HL-60 (cell line): ENCODE results near the gene MAGI2.

ENCODE experiments used
- DNase-seq, 2 experiments: peaks; one replicate each; pipeline ENCODE4 v3.0.0-alpha.2; 2010 to 2020; ENCODE audit warnings: low read depth in 1 of 2, low spot score in 1 of 2
- H3K27ac ChIP-seq: fragments of 250-450 bp; sonication (Bioruptor Pico); replicated peaks from 2 replicates; pipeline ENCODE4 v1.5.1; 2020; ENCODE audit warnings: mild to moderate bottlenecking, moderate library complexity
- H3K27me3 ChIP-seq: fragments of 250-450 bp; sonication (Bioruptor Pico); 2 replicates; pipeline ENCODE4 v1.5.1; 2021; ENCODE audit warnings: mild to moderate bottlenecking, moderate library complexity; ENCODE audit not compliant: insufficient read depth, poor library complexity, severe bottlenecking
- H3K4me3 ChIP-seq: replicated peaks from 2 replicates; pipeline ENCODE4 v1.5.1; 2011; ENCODE audit warnings: mild to moderate bottlenecking, control low read depth, low read length; ENCODE audit not compliant: insufficient read depth
- CTCF ChIP-seq: IDR thresholded peaks from one replicate; pipeline ENCODE4 v1.5.1; 2011; ENCODE audit warnings: low read length, control low read depth, inconsistent platforms; ENCODE audit not compliant: insufficient read depth
- GABPA ChIP-seq: IDR thresholded peaks from 2 replicates; pipeline ENCODE4 v1.6.1; 2012; ENCODE audit warnings: low read depth
- POLR2AphosphoS5 ChIP-seq: IDR thresholded peaks from 2 replicates; pipeline ENCODE4 v1.6.1; 2012; ENCODE audit warnings: low read depth
- REST ChIP-seq: IDR thresholded peaks from 2 replicates; pipeline ENCODE4 v1.6.1; 2012; ENCODE audit warnings: low read depth; ENCODE audit not compliant: insufficient replicate concordance
- SPI1 ChIP-seq: IDR thresholded peaks from 2 replicates; pipeline ENCODE4 v1.6.1; 2012; ENCODE audit warnings: low read depth, mild to moderate bottlenecking, borderline replicate concordance

MAGI2 gene

GRCh38 chr7:79284211-79284610 lies 169.3 kb downstream of the MAGI2 start:
- no peak for DNase-seq
- H3K4me3 ChIP-seq, result no peak overlapping the region
- no peak overlapping the region for H3K27ac ChIP-seq
- no peaks in the 10 kb centered on the region for H3K27me3 ChIP-seq
- TF ChIP-seq SPI1 (no peak), CTCF (no peak), GABPA (no peak), POLR2AphosphoS5 (no peak), REST (no peak)

GRCh38 chr7:79282882-79283602 lies 170.4 kb downstream of the MAGI2 start:
- Histone ChIP-seq H3K4me3 (no peak overlapping the region), H3K27ac (no peak overlapping the region), H3K27me3 (no peaks in the 10 kb centered on the region)
- DNase-seq, result no peak
- TF ChIP-seq CTCF (no peak), REST (no peak), POLR2AphosphoS5 (no peak)

GRCh38 chr7:79282070-79282694 lies 171.3 kb downstream of the MAGI2 start:
- no peaks in the 10 kb centered on the region for H3K27me3 ChIP-seq
- TF ChIP-seq REST (no peak), SPI1 (no peak), CTCF (no peak), POLR2AphosphoS5 (no peak), GABPA (no peak)
- H3K4me3 ChIP-seq, result no peak overlapping the region
- peak in 1 of 2 experiments; percentile 11 for DNase-seq
- H3K27ac ChIP-seq, result no peak overlapping the region
